ENCODE results near the gene RAB40B.

RAB40B gene

DNA sequence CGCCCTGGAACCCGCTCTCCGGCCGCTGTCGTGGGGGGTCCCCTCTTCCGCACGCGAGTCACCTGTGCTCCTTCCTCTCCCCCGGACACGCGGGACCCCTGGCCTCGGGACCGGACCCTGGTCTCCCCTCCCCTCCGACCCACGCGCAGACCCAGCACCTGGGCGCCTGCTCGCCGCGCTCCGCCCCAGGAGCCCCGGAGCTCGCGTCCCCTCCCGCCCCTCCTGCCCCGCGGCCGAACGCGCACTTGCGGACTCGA is 762 bp downstream of the RAB40B start:
- Histone ChIP-seq H3K4me3 (ENCODE audit: insufficient read depth in 1 of 2, low read depth in 1 of 2, low read length in 2 of 2) (peak overlapping the region; percentile 72 to 83), H3K27ac (ENCODE audit: low read length, poor library complexity, severe bottlenecking) (no peak overlapping the region), H3K4me1 (ENCODE audit: control insufficient read depth, insufficient read depth, low read depth, low read length) (peaks cover 24% of the 10 kb centered on the region), H2BK5ac (ENCODE audit: low read depth, low read length, poor library complexity, severe bottlenecking) (no peak overlapping the region), H3K18ac (ENCODE audit: low read depth in 1 of 2, low read length in 2 of 2) (peak overlapping the region in 1 of 2 experiments; percentile 49), H4K8ac (ENCODE audit: low read length) (no peak overlapping the region), H2BK120ac (ENCODE audit: low read depth, low read length) (no peak overlapping the region), H3K23ac (ENCODE audit: low read length in 2 of 2) (no peak overlapping the region), H3K9ac (ENCODE audit: low read length) (peak overlapping the region; percentile 49), H3K27me3 (ENCODE audit: control insufficient read depth in 1 of 2, insufficient read depth in 1 of 2, low read length in 2 of 2) (peaks cover 0 to 6% of the 10 kb centered on the region in 2 experiments), H3K4me2 (ENCODE audit: low read length, poor library complexity, severe bottlenecking) (peak overlapping the region; percentile 99), H3K14ac (ENCODE audit: low read length in 2 of 2) (no peak overlapping the region), H3K4ac (ENCODE audit: low read depth in 1 of 2, low read length in 2 of 2) (no peak overlapping the region), H3K36me3 (ENCODE audit: control insufficient read depth in 1 of 2, insufficient read depth in 2 of 2, low read depth in 1 of 2, low read length in 2 of 2) (peaks cover 0 to 10% of the 10 kb centered on the region in 2 experiments), H2BK15ac (ENCODE audit: low read depth, poor library complexity, severe bottlenecking) (no peak overlapping the region), H2AFZ (ENCODE audit: low read depth, low read length) (no peak overlapping the region), H4K91ac (ENCODE audit: low read length) (no peak overlapping the region), H2AK5ac (ENCODE audit: low read length, severe bottlenecking) (no peak overlapping the region), H3K9me3 (ENCODE audit: control insufficient read depth, low read length) (peaks cover 11% of the 10 kb centered on the region), H3K79me1 (replicated peaks; ENCODE audit: low read length, poor library complexity, severe bottlenecking) (peaks cover 15% of the 10 kb centered on the region), H2BK12ac (ENCODE audit: low read length in 2 of 2) (no peak overlapping the region)
- WGBS, result 6% methylated on average over 28 of the region's 32 CpGs
- DNase-seq, result no peak

GRCh38 chr17:82696916-82697807 is 1.3 kb downstream of the RAB40B start:
- H3K4me3 ChIP-seq (ENCODE audit: insufficient read depth in 1 of 2, low read depth in 1 of 2, low read length in 2 of 2), result peak overlapping the region; percentile 72 to 83
- H4K91ac ChIP-seq (ENCODE audit: low read length), result no peak overlapping the region
- H3K36me3 ChIP-seq (ENCODE audit: control insufficient read depth in 1 of 2, insufficient read depth in 2 of 2, low read depth in 1 of 2, low read length in 2 of 2), result peaks cover 0 to 12% of the 10 kb centered on the region in 2 experiments
- no peak for DNase-seq
- no peak overlapping the region for H3K18ac ChIP-seq (ENCODE audit: low read depth in 1 of 2, low read length in 2 of 2)
- peaks cover 24% of the 10 kb centered on the region for H3K4me1 ChIP-seq (ENCODE audit: control insufficient read depth, insufficient read depth, low read depth, low read length)
- peak overlapping the region; percentile 49 for H3K9ac ChIP-seq (ENCODE audit: low read length)
- no peak overlapping the region for H2BK5ac ChIP-seq (ENCODE audit: low read depth, low read length, poor library complexity, severe bottlenecking)
- H3K79me1 ChIP-seq (replicated peaks; ENCODE audit: low read length, poor library complexity, severe bottlenecking), result peaks cover 16% of the 10 kb centered on the region
- peaks cover 0 to 6% of the 10 kb centered on the region in 2 experiments for H3K27me3 ChIP-seq (ENCODE audit: control insufficient read depth in 1 of 2, insufficient read depth in 1 of 2, low read length in 2 of 2)
- H2BK15ac ChIP-seq (ENCODE audit: low read depth, poor library complexity, severe bottlenecking), result no peak overlapping the region
- H3K4ac ChIP-seq (ENCODE audit: low read depth in 1 of 2, low read length in 2 of 2), result no peak overlapping the region
- no peak overlapping the region for H2AFZ ChIP-seq (ENCODE audit: low read depth, low read length)
- H3K27ac ChIP-seq (ENCODE audit: low read length, poor library complexity, severe bottlenecking), result no peak overlapping the region
- H2AK5ac ChIP-seq (ENCODE audit: low read length, severe bottlenecking), result no peak overlapping the region
- WGBS, result 32% methylated on average over 48 of the region's 48 CpGs
- H3K9me3 ChIP-seq (ENCODE audit: control insufficient read depth, low read length), result peaks cover 11% of the 10 kb centered on the region
- no peak overlapping the region for H2BK120ac ChIP-seq (ENCODE audit: low read depth, low read length)
- no peak overlapping the region for H4K8ac ChIP-seq (ENCODE audit: low read length)
- no peak overlapping the region for H3K14ac ChIP-seq (ENCODE audit: low read length in 2 of 2)
- H3K4me2 ChIP-seq (ENCODE audit: low read length, poor library complexity, severe bottlenecking), result peak overlapping the region; percentile 99
- peak overlapping the region in 1 of 2 experiments; percentile 79 for H3K23ac ChIP-seq (ENCODE audit: low read length in 2 of 2)
- no peak overlapping the region for H2BK12ac ChIP-seq (ENCODE audit: low read length in 2 of 2)

GRCh38 chr17:82696259-82696658 is 2.2 kb downstream of the RAB40B start:
- Histone ChIP-seq H3K9me3 (ENCODE audit: control insufficient read depth, low read length) (peaks cover 11% of the 10 kb centered on the region), H3K79me1 (replicated peaks; ENCODE audit: low read length, poor library complexity, severe bottlenecking) (peaks cover 17% of the 10 kb centered on the region), H3K4me1 (ENCODE audit: control insufficient read depth, insufficient read depth, low read depth, low read length) (peaks cover 24% of the 10 kb centered on the region), H3K14ac (ENCODE audit: low read length in 2 of 2) (no peak overlapping the region), H3K27ac (ENCODE audit: low read length, poor library complexity, severe bottlenecking) (no peak overlapping the region), H3K4me3 (ENCODE audit: insufficient read depth in 1 of 2, low read depth in 1 of 2, low read length in 2 of 2) (no peak overlapping the region), H3K27me3 (ENCODE audit: control insufficient read depth in 1 of 2, insufficient read depth in 1 of 2, low read length in 2 of 2) (peaks cover 0 to 6% of the 10 kb centered on the region in 2 experiments), H2AK5ac (ENCODE audit: low read length, severe bottlenecking) (no peak overlapping the region), H2BK120ac (ENCODE audit: low read depth, low read length) (no peak overlapping the region), H3K18ac (ENCODE audit: low read depth in 1 of 2, low read length in 2 of 2) (no peak overlapping the region), H3K4ac (ENCODE audit: low read depth in 1 of 2, low read length in 2 of 2) (no peak overlapping the region), H3K4me2 (ENCODE audit: low read length, poor library complexity, severe bottlenecking) (no peak overlapping the region), H2BK5ac (ENCODE audit: low read depth, low read length, poor library complexity, severe bottlenecking) (no peak overlapping the region), H2BK12ac (ENCODE audit: low read length in 2 of 2) (no peak overlapping the region), H2AFZ (ENCODE audit: low read depth, low read length) (no peak overlapping the region), H3K36me3 (ENCODE audit: control insufficient read depth in 1 of 2, insufficient read depth in 2 of 2, low read depth in 1 of 2, low read length in 2 of 2) (peaks cover 0 to 20% of the 10 kb centered on the region in 2 experiments), H3K23ac (ENCODE audit: low read length in 2 of 2) (no peak overlapping the region), H3K9ac (ENCODE audit: low read length) (no peak overlapping the region), H2BK15ac (ENCODE audit: low read depth, poor library complexity, severe bottlenecking) (no peak overlapping the region), H4K8ac (ENCODE audit: low read length) (no peak overlapping the region), H4K91ac (ENCODE audit: low read length) (no peak overlapping the region)
- DNase-seq, result no peak
- 90% methylated on average over 14 of the region's 17 CpGs for WGBS

GRCh38 chr17:82694647-82695046 is 3.9 kb downstream of the RAB40B start:
- Histone ChIP-seq H3K18ac (ENCODE audit: low read depth in 1 of 2, low read length in 2 of 2) (no peak overlapping the region), H3K4me2 (ENCODE audit: low read length, poor library complexity, severe bottlenecking) (no peak overlapping the region), H2BK120ac (ENCODE audit: low read depth, low read length) (no peak overlapping the region), H3K36me3 (ENCODE audit: control insufficient read depth in 1 of 2, insufficient read depth in 2 of 2, low read depth in 1 of 2, low read length in 2 of 2) (peaks cover 0 to 29% of the 10 kb centered on the region in 2 experiments), H3K4me3 (ENCODE audit: insufficient read depth in 1 of 2, low read depth in 1 of 2, low read length in 2 of 2) (no peak overlapping the region), H3K9me3 (ENCODE audit: control insufficient read depth, low read length) (peaks cover 11% of the 10 kb centered on the region), H2BK15ac (ENCODE audit: low read depth, poor library complexity, severe bottlenecking) (no peak overlapping the region), H3K23ac (ENCODE audit: low read length in 2 of 2) (no peak overlapping the region), H4K91ac (ENCODE audit: low read length) (no peak overlapping the region), H2AK5ac (ENCODE audit: low read length, severe bottlenecking) (no peak overlapping the region), H3K27ac (ENCODE audit: low read length, poor library complexity, severe bottlenecking) (no peak overlapping the region), H2BK5ac (ENCODE audit: low read depth, low read length, poor library complexity, severe bottlenecking) (no peak overlapping the region), H3K4ac (ENCODE audit: low read depth in 1 of 2, low read length in 2 of 2) (no peak overlapping the region), H2AFZ (ENCODE audit: low read depth, low read length) (no peak overlapping the region), H3K4me1 (ENCODE audit: control insufficient read depth, insufficient read depth, low read depth, low read length) (peaks cover 23% of the 10 kb centered on the region), H3K27me3 (ENCODE audit: control insufficient read depth in 1 of 2, insufficient read depth in 1 of 2, low read length in 2 of 2) (peaks cover 0 to 6% of the 10 kb centered on the region in 2 experiments), H2BK12ac (ENCODE audit: low read length in 2 of 2) (no peak overlapping the region), H3K14ac (ENCODE audit: low read length in 2 of 2) (no peak overlapping the region), H3K9ac (ENCODE audit: low read length) (no peak overlapping the region), H4K8ac (ENCODE audit: low read length) (no peak overlapping the region), H3K79me1 (replicated peaks; ENCODE audit: low read length, poor library complexity, severe bottlenecking) (peaks cover 17% of the 10 kb centered on the region)
- WGBS, result 72% methylated on average over 2 of the region's 2 CpGs
- DNase-seq, result no peak

Data from mesenchymal stem cell (in vitro differentiated cells and primary cell).